ENCODE measurements around the gene ZNF32.

DNA sequence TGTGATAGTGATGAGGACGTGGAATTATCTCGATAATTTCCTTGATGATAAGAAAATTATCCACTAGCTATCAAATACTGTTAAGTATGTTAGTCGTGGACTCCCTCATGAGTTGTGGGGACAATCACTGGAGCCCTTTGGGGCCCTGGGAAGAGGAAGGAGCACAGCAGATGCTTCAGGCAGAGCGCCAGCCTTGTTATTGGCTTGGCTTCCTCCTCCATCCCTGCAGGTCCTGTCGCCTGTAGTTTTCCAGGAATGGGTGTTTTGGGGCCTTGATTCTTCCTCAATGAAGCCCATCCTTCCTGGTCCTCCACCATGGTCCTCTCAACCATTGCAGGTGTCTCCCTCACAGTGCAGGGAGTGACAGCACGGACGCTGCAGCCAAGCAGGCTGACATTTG, 32.5 kb upstream of the ZNF32 start:
- TF ChIP-seq POLR2A (IDR thresholded peaks at IDR 0.05; ENCODE audit: low read depth, low read length) (no peak), POLR2AphosphoS5 (IDR thresholded peaks at IDR 0.05; ENCODE audit: low read depth, low read length) (no peak), TAF1 (IDR thresholded peaks at IDR 0.05; ENCODE audit: borderline replicate concordance, low read depth, low read length) (no peak)

Measured in GM12892 (cell line).